GM18511 (cell line): ENCODE data around the gene PPM1B.
"Not testable (repeated sequence)": the region's sequence is repeated elsewhere in the genome, so short reads cannot be mapped to it uniquely, and the experiment has no call there.

ENCODE experiments used
- ATAC-seq: cut with Tn5 transposase; IDR thresholded peaks from one replicate; pipeline ENCODE4 v1.9.1; 2021; ENCODE audit warnings: mild to moderate bottlenecking, moderate library complexity; ENCODE audit not compliant: unreplicated experiment

Gene PPM1B

DNA sequence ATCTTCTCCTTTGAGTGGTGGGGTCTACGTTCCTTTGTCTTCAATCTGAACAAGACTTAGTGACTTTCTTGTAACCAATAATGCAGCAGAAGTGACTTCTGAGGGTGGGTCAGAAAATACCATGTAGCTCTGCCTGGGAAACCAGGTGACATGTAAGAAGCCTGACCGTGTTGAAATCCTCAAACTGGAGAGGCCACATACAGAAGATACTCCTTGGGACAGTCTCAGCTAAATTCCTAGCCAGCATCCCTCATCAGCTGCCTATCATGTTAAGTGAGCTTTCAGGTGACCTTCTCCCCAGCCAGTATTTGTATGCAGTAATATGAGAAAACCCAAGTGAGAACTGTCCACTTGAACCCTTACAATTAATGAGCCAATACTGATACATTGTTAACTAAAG is 27.0 kb downstream of the PPM1B start:
- no peak for ATAC-seq

DNA sequence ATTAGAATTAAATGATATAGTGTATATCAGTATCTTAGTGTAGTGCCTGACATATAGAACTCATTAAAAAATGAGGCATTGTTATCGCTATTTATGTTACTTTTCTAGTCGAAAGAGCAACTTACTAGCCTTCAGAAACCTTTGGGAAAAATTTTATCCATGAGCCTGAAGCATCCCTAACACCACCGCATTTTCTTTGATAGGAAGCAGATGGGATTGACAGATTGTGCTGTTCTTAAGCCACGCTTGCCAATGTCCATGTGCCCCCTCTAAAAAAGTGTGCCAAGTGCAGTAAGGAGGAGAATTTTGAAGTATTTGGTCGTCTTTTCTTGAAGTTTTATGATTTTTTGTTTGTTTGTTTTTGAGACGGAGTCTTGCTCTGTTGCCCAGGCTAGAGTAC is 29.1 kb downstream of the PPM1B start:
- ATAC-seq: no peak

DNA sequence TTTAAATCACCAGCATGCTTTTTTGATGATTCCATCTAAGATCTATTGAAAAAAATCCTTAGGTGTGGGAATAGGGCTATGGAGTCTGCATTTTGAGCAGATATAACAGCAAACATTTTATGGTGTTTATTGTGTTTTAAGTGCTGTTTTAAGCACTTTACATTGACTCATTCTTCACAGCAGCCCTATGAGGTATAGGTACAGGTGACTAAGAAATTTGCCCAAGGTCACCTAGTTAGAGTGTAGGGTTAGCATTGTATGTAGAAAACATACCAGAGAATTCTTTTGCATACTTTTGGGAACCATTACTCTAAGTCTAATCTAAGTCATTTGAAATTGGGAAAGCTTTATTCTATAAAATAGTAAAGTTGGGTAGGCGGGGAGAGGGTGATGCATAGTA is 31.3 kb downstream of the PPM1B start:
- ATAC-seq: no peak

DNA sequence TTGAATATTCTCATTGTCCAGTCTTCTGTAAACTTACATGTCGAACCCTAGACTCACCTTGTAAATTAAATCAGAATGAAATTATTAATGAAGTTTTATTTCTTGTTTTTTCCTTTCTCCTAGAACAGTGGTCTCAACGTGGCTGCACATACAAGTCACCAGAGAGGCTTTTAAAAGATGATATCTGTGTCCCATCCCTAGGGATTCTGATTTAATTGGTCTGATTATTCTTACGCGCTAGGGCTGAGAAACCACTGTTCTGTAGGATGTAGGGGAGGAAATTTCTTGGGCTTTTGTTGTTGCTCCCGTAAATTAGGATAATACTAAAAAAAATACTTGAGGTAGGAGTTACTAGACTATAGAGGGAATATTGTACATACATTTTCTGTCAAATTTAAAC is 32.1 kb downstream of the PPM1B start:
- ATAC-seq: no peak

DNA sequence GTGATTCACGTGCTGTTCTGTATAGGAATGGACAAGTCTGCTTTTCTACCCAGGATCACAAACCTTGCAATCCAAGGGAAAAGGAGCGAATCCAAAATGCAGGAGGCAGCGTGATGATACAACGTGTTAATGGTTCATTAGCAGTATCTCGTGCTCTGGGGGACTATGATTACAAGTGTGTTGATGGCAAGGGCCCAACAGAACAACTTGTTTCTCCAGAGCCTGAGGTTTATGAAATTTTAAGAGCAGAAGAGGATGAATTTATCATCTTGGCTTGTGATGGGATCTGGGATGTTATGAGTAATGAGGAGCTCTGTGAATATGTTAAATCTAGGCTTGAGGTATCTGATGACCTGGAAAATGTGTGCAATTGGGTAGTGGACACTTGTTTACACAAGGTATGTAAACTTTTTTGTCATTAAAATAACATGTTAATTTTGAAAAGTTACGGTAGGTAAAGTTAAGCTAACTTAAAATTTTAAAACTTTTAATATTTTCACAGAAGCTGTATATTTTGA is 33.0 kb downstream of the PPM1B start:
- ATAC-seq: no peak

DNA sequence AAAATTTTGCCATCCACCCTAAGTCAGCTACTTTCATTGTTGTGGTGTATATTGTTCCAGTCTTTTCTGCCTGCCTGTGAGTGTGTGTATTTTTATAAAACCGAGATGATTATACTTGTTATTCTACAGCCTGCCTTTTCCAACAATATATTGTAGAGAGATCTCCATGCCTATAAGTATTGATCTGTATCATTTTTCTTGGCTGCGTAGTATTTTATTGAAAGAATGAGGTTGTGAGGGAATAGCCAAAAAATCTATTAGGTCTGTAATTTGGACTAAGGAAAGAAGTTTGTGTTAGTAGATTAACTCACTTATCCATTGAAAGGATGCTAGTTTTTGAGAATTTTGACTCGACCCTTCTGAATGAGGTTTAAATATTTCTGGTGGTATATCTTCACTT is 34.9 kb downstream of the PPM1B start:
- ATAC-seq: no peak

DNA sequence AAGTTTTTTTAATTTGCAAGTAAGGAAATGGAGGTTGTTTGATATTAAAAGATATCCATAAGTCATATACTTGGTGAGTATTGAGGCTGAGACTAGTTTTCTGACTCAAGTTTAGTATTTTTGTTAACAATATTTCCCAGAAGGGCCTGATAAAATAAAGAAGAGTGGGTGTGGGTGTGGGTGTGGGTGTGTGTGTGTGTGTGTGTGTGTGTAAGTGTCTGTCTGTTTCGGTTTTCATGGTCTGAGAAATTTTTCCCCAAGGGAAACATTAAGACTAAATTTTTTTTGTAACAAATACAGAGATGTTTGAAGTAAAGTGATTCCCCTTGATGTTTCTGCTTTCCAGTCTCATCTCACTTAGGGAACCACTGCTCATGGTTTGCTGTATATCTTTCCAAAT is 36.5 kb downstream of the PPM1B start:
- ATAC-seq: no peak

DNA sequence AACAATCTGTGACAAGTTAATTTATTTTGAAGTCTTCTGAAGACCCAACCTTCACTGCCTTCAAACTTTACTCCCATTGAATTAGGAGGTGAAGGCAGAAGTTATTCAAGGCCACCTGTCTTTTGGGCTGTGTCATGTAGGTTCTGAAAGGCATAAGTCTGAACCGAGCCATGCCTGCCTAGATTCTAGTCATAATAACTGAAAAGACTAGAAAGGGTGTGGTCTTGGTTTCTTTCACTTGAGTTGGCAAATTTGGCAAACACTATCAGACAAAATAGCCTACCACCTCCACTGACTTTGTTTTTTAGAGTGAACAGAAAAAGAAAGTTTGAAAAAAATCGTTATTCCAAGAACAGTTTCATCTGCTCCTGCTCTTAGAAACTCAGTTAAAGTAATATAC is 38.4 kb downstream of the PPM1B start:
- ATAC-seq: no peak

DNA sequence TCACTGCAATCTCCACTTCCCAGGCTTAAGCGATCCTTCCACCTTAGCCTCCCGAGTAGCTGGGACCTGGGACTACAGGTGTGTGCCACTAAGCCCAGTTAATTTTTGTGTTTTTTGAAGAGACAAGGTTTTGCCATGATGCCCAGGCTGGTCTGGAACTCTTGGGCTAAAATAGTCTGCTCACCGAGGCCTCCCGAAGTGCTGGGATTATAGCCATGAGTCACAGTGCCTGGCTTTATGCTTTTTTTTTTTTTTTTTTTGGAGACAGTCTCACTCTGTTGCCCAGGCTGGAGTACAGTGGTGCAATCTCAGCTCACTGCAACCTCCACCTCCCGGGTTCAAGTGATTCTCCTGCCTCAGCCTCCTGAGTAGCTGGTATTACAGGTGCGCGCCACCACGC is 39.0 kb downstream of the PPM1B start:
- not testable (repeated sequence) for ATAC-seq

DNA sequence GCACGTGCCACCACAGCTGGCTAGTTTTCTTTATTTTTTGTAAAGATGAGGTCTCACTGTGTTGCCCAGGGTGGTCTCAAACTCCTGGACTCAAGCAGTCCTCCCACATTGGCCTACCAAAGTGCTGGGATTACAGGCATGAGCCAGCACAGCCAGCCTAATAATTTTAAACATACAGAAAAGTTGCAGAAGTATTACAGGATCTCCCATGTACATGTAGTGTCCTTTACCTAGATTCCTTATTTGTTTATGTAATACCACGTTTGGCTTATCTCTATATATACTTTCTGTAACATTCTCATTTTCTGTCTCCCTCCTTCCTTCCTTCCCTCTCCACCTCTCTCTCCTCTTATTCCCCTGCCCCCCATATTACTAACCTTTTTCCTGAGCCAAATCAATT is 41.7 kb downstream of the PPM1B start:
- no peak for ATAC-seq

DNA sequence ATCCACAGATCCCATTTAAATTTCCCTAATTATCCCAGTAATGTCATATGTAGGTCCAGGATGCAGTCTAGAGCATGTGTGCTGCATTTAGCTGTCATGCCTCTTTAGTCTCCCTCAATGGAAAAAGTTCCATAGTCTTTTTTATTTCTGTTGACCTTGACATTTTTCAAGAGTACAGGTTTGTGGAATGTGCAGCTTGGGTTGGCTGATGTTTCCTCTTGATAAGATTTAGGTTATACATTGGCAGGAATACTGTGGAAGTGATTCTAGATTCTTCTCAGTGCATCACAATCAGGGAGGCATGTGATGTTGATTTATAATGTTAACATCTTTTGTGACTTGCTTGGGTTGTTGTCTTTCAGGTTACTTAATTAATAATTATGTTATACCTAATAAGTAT is 42.5 kb downstream of the PPM1B start:
- ATAC-seq: no peak

DNA sequence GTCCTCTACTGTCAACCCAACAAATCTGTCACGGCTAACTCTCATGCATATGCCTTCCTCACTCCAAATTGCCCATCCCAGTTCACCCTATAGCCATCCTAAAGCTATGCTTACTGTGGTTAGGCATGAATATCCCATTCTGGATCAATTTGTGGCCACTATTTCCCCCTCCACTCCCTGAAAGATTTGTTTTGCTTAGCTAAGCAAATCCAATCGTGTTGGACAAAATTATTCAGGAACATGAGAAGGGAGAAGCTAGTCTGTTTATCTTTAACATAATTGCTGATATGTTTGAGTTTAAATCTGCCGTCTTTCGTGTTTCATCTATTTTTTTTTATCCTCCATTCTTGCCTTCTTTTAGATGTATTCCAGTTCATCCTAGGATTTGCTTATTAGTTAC is 43.6 kb downstream of the PPM1B start:
- ATAC-seq: no peak

DNA sequence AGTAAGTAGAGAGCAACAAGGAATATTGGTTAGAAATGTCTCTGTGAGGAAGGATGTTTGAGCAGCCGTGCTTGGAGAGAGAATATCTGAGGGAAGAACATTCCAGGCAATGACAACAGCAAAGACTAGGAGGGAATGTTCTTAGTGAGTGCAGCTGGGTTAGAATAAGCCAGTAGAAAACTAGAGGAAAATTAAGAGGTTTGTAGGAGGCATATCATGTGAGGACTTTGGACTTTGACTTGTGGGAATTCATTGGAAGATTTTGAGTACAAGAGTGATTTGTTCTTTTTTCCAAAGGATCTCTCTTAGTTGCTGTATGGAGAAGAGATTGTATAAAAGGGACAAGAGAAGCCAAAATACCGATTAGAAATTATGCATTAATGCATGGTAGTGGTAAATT is 47.2 kb downstream of the PPM1B start:
- no peak for ATAC-seq

DNA sequence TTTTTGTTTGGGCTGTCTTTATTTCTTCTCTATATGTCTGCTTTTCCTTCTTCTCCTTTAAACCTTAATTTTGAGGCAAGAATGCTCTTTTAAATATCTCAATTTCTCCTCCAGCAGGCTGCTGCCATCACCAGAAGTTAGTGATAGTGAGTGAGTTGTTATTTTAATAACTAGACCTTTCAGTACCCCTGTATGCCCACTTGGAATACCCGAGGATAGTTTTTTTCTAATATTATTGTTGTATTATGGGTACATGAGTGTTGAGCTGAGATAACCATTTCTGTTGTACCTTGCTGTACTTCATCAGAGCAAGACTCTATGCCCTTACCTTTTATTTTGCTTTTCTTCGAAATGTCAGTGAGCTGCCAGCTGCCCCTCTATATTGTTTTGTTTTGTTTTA is 50.1 kb downstream of the PPM1B start:
- ATAC-seq: no peak

DNA sequence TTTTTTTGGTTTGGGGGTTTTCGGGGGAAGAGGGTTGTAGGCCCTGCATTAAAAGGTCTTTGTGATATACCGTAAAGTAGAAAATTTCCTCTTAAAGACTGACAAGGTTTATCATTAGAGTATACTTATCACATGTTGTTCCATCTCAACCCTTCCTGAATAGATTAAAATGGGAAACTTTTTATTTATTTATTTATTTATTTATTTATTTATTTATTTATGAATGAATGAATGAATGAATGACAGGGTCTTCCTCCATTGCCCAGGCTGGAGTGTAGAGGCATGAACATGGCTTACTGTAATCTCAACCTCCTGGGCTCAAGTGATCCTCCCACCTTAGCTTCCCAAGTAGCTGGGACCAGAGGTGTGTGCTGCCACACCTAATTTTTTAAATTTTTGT is 58.1 kb downstream of the PPM1B start:
- no peak for ATAC-seq

DNA sequence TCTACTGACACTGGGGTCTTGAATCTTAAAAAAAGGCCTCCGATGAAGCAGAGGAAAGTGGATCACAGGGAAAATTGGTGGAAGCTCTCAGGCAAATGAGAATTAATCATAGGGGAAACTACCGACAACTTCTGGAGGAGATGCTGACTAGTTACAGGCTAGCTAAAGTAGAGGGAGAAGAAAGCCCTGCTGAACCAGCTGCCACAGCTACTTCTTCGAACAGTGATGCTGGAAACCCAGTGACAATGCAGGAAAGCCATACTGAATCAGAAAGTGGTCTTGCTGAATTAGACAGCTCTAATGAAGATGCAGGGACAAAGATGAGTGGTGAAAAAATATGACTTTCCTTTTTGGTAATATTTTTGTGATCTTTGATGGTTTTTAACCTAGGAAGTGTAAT is 61.7 kb downstream of the PPM1B start:
- ATAC-seq: no peak

DNA sequence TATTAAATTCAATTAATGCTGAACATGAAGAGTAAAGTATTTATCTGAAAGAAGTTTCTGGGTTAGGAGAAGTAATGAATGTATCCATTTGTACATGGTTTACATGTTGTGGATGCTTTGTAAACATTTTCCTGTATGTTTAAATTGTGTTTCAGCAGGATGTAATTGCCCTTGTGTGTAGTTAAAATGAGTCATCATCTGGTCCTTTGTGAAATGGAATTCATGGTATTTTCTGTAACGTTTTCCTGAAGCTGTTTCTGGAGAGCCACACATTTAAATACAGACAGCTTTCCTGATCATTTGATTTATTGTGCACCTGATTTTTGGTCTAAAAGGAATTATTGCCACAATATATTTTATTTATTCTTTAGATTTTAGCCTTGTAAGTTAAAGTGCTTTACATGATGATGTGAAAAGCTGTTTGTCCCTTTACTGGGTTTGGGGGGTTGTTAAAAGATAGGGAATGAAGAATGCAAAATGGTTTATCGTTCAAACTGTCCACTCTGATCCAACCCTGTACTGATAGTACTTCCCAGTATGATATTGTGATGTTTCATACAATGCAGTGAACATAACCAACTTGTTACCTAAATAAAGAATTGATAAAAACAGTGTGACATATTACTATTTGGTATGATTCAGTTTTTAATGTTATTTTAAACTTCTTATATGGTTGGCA is 64.9 kb downstream of the PPM1B start:
- ATAC-seq: no peak

DNA sequence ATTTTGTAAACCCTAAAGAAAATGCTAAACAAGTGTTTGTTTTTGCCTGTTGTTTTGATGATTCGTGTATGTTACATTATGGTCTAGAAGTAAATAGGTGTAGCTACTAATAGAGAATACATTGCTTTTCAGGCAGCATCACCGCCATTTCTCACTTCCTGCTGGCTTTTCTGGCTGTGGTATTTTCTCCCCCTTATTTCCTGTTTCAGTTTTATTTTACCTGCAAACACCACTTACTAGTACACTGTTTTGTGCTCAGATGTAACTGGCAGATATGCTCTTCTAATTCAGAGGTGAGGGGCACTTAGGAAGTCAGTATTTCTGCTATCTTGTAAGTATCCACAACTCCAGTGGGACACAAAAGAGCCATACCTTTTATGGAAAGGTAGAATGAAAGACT is 68.5 kb downstream of the PPM1B start:
- ATAC-seq: peak; percentile 67

DNA sequence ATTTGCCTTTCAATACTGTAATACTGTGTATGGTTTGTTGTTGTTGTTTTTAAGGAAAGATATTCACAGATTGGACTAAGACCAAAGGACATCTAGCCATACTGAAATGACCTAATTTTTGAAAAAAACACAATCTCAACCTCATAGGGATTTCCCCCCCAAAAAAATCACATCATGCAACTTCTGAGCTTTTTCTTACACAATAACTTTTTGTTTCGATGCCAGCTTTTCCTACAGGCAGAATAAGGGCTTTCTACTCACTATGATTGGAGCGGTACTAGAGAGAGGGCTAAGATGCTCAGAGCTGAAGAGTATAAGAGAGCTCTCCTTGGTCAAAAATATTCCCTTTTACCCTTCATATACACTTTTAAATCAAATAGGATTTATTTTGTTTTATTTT is 74.2 kb downstream of the PPM1B start:
- no peak for ATAC-seq

DNA sequence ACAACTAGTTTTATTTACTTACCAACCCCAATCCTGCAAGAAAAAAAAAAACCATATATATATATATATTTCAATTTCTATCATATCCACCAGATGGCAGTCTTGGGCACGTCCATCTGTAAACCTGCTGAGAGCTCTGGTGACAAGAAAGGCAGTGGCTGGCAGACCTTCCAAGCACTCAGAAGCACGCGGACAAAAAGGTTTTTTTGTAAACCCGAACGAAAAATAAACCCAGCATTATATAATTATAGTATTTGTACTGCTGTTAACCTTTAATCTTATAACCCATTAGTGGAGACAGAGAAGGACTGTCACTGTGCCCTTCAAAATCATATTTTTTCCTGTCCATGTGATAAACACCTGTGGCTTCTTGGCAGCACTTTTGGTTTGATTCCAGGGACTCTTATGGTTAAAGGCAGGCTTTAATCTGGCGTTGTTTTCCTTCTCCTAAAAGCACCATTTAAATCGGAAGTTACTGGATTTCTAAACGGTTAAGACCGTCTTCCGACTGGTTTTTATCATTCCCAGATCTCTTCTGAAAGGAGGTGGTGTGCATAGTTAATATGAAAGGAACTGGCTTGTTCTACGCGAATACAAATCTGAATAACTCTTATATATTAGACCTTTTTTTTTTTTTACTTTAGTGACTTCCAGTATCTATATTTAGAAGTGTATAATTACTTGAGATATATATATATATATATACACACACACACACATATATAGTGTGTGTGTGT is 75.6 kb downstream of the PPM1B start:
- ATAC-seq: no peak

DNA sequence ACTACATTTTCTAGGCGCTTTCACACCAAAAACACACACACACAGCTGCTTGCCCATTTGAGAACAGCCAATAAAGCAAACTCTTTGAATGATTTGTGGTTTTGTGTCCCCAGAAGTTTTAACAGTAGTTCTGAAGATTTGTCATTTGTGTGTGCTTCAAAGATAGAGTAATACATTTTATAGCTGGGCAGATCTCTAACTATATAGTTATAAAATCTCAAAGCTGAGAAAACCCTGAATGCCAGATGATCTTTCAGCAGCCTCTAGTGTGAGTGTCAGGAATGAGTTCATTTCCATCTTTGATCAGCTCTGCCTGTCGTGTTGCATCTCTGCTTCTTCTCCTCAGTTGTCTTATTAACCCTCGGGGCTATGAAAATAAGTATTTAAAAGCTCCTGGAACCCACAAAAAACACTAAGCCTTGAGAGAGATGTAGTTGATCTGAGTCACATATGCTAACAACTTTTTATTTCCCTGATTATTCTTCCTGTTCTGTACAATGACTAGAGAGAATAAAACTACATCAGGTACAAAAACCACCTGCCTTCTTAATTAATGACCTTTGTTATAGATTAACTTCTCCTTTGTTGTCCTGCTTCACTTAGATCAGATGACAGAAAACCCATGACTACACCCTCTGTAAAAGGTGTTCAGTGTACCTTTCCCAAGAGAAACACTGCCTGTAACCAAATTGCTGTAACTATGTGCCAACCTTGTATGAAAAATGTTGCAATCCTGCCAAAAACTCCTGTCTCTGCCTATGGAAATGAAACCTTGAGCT is 76.6 kb downstream of the PPM1B start:
- no peak for ATAC-seq

DNA sequence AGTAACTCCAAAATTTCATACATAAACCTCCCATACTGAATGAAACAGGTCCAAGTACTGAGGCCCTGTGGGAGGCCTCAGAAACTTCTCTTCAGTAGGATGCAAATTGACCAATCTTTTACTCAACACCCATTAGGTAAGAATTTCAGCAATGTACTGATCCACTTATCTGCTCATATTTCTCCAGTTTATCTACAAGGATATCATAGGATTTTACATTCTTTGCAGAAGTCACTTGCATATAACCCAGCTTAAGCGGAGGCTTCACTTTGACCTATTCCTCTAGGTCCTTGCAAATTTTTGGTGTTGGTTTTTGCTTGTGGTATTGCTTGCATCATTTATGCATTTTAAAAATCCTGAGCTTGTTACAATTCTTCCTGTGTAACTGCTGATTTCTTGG is 77.8 kb downstream of the PPM1B start:
- ATAC-seq: no peak
